GM13977 (cell line): ENCODE measurements around the gene AMBRA1.

Experiments used
- DNase-seq: peaks from one replicate; pipeline ENCODE4 v3.0.0; 2012; ENCODE audit warnings: low spot score
- in situ Hi-C: fragments of 300-500 bp; cut with MboI; formaldehyde crosslinking; loops from one replicate; pipeline ENCODE4 v1.12.0; 2022; ENCODE audit warnings: low sequenced_read_pairs, low pct_unique_long_range_greater_than_20kb, mixed read lengths, inconsistent platforms; ENCODE audit not compliant: unreplicated experiment
- TF ChIP-seq, protein P1 (sequence below): IDR thresholded peaks from 2 replicates; pipeline ENCODE4 v1.5.1; 2012; ENCODE audit warnings: mild to moderate bottlenecking, control low read depth; ENCODE audit not compliant: insufficient read depth; ENCODE audit errors: extremely low read depth, missing control alignments

The AMBRA1 gene

DNA sequence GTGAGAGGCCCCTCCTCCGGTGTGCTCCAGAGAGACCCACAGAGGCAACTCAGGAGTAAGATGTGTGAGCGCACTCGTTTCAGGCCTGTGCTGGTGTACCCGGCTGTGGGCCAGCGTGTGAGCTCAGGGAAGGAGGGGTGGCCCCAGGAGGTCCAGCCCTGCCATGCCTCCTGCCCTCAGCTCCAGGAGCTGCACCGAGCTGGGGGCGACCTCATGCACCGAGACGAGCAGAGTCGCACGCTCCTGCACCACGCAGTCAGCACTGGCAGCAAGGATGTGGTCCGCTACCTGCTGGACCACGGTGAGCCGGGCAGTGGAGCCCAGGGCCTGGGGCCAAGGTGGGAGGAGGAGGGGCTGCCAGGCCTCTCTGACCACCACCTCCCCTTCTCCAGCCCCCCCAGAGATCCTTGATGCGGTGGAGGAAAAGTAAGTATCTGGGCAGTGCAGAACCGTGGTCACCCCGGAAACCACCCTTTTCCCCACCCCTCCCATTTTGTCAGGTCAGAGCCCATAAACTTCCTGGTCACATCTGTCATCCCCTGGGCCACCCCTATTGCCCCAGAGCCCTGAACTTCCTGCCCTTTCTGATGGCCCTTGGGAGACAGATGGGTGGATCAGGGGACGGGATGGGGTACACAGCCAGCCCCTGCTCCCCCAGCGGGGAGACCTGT is 214.9 kb downstream of the AMBRA1 start:
- in situ Hi-C loops: no loop called here
- TF ChIP-seq, protein P1, sequence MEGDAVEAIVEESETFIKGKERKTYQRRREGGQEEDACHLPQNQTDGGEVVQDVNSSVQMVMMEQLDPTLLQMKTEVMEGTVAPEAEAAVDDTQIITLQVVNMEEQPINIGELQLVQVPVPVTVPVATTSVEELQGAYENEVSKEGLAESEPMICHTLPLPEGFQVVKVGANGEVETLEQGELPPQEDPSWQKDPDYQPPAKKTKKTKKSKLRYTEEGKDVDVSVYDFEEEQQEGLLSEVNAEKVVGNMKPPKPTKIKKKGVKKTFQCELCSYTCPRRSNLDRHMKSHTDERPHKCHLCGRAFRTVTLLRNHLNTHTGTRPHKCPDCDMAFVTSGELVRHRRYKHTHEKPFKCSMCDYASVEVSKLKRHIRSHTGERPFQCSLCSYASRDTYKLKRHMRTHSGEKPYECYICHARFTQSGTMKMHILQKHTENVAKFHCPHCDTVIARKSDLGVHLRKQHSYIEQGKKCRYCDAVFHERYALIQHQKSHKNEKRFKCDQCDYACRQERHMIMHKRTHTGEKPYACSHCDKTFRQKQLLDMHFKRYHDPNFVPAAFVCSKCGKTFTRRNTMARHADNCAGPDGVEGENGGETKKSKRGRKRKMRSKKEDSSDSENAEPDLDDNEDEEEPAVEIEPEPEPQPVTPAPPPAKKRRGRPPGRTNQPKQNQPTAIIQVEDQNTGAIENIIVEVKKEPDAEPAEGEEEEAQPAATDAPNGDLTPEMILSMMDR: no peak
- peak; percentile 43 for DNase-seq

DNA sequence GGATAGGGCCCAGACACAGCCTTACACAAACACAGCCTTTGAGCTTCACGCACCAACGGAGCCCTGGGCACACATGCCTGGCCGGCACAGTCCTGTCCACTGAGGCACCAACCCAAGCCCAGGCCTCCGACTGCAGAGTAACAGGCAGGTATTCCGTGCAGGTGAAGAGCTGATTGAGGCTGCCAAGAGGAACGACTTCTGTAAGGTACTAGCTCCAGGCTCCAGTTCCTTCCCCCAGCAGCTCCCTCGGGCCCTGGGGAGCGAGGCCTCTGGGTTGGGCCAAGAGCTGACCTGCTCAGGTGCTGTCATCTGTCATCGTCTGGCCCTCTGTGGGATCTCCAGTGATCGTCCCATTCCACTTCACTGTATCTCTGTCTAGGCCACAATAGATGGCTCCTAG is 215.5 kb downstream of the AMBRA1 start:
- in situ Hi-C loops: no loop called here
- DNase-seq: no peak
- TF ChIP-seq, protein P1: no peak

DNA sequence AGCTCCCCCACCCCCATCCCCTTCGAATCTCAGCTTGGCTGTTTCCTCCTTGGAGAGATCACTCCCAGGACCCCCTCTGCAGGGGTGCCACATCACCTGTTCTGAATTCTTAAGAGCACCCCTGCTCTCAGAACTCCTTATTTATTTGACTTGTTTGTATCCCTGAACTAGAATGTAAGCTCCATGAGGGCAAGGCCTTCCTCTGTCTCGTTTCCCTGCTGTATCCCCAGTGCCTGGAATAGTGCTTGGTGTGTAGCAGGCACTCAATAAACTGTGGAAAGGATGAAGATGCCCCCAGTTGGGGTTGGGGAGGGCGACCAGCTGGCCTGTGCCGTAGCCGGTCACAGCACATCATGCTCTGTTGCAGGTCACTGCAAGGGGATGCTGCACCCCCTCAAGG is 216.0 kb downstream of the AMBRA1 start:
- in situ Hi-C loops: no loop called here
- DNase-seq: no peak
- TF ChIP-seq, protein P1: no peak

DNA sequence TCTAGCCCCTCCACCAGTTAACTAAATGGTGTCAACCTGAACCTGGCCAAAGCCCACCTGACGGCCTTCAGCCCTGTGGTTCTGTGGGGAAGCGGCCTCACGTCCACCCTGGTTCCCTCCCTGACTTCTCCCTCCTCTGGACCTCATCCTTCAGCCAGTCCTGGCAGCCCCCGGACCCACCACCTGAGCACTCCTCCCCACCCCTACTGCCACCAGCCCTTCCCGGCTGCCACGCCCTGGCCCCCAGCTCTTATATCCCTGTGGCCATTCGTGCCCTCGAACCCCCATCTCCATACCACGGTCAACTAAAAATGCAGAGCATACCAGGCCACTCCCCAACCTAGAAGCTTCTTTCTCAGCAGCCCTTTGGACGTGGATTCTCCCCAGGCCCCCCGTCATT is 216.5 kb downstream of the AMBRA1 start:
- in situ Hi-C loops: no loop called here
- TF ChIP-seq, protein P1: no peak
- DNase-seq: no peak

DNA sequence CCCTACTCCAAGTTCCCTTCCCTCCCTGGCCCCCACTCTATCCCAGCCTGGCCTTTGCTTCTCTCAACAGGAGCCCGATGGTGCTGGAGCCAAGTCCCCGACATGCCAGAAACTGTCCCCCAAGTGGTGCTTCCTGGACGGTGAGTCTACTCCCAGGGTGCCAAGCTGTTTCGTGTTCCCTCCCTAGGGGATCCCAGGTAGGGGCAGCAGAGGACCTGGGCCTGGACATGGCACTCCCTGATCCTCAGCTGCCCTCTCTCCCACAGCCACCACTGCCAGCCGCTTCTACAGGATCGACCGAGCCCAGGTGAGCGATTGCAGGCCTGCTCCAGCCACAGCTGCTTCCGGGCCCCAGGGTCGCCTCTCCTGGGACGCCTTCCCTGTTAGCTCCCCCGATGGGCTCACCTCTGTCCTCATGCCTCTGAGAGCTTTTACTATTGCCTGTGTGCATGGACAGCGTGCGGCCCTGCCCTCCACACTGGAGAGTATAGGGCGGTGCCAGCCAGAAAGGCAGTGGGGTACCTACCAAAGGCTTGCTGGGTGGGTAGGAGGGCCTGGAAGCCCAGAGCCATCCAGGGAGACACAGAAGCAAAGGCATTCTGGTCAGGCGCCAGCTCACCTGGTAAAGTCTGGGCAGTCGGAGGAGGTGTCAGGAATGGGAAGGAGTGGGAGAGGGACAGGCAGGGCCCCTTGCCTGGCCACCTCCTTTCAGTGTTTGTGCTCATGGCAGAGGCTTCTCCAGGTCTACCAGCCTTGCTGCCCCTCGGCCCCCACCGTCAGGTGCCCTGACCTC is 217.4 kb downstream of the AMBRA1 start:
- TF ChIP-seq, protein P1: no peak
- in situ Hi-C loops: no loop called here
- DNase-seq: no peak

DNA sequence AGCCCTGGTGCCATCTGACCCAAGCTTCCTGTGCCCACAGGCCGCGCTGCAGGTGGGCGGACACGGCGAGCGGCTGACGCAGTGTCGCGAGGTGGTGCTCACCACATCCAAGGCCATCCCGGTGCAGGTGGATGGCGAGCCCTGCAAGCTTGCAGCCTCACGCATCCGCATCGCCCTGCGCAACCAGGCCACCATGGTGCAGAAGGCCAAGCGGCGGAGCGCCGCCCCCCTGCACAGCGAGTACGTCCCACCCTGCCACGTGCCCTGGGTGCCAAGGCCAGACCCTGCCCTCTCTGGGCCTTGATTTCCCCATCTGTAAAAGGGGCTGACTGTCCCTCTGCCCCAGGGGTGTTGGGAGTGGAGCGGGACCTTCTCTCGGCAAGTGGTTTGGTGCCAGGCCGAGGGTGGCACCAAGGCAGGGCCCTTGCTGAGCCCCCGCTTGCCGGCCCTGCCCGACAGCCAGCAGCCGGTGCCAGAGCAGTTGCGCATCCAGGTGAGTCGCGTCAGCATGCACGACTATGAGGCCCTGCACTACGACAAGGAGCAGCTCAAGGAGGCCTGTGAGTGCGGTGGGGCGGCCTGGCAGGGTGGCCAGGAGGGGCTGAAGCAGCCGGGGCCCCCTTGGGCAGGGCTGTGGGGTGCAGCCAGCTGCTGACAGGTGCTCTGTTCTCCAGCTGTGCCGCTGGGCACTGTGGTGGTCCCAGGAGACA is 218.3 kb downstream of the AMBRA1 start:
- in situ Hi-C loops: no loop called here
- TF ChIP-seq, protein P1: no peak
- no peak for DNase-seq
